ENCODE measurements around the gene TAX1BP3.

- TF ChIP-seq, protein P1, sequence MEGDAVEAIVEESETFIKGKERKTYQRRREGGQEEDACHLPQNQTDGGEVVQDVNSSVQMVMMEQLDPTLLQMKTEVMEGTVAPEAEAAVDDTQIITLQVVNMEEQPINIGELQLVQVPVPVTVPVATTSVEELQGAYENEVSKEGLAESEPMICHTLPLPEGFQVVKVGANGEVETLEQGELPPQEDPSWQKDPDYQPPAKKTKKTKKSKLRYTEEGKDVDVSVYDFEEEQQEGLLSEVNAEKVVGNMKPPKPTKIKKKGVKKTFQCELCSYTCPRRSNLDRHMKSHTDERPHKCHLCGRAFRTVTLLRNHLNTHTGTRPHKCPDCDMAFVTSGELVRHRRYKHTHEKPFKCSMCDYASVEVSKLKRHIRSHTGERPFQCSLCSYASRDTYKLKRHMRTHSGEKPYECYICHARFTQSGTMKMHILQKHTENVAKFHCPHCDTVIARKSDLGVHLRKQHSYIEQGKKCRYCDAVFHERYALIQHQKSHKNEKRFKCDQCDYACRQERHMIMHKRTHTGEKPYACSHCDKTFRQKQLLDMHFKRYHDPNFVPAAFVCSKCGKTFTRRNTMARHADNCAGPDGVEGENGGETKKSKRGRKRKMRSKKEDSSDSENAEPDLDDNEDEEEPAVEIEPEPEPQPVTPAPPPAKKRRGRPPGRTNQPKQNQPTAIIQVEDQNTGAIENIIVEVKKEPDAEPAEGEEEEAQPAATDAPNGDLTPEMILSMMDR (IDR thresholded peaks at IDR 0.05): no peak
- no peak for TF ChIP-seq POLR2A (IDR thresholded peaks at IDR 0.05)
Measured at GRCh38 chr17:3704931-3705717, 36.7 kb upstream of the TAX1BP3 start.

Data from body of pancreas (tissue), 4 donors.